ENCODE results near the gene FAM98C.
"Not testable (repeated sequence)": the region's sequence is repeated elsewhere in the genome, so short reads cannot be mapped to it uniquely, and the experiment has no call there.

FAM98C gene

DNA sequence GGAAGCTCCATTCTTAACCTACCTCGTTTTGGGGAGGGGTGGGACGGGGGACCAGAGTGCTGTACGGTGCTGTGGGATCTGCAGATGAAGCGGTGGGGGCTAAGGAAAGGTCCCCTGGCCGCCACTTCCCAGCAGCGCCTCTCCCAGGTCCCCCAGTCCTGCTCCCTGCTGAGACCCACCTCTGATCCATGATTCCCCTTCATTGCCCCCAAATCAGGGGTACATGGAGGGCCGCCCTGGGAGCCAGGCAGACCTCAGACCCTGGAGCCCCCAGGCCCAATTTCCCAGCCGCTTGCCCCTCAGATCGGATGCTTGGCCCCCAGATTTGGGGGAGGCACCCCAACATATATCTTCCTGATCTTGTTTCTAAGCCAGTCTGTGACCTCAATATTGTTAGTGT, 3.8 kb upstream of the FAM98C start:
- DNase-seq = no peak

DNA sequence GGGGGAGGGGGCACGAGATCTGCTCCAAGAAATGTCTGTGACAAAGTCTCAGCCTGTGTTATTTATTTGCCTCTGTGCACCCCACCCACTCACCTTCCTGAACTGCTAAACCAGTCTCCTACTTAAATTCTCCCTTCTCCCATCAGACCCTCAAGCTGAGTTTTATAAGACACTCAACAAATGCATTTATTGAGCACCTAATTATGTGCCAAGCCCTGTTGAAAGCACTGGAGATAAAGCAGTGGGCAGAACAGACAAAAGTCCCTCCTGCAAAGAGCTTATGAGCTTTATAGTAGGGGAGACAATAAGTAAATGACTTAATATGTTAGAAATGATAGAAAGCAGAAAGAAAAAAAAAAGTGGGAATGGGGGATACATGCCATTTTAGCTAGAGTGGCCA, 3.4 kb upstream of the FAM98C start:
- DNase-seq = no peak

DNA sequence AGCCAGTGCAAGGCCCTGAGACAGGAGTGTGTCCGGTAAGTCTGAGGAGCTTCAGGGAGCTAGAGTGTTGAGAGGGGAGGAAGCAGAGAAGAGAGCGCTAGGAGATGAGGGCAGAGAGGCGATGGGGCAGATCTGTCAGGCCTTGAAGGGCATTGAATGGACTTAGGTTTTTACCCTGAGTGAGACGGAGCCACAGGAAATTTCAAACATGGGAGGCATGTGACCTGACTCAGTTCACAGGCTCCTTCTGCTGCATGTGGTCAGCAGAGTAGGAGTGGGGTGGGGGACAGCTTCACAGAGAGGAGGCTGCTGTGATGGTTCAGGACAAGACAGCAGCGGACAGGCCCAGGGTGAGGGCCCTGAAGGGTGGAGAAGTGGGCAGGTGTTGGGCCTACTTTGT, 2.5 kb upstream of the FAM98C start:
- DNase-seq = no peak

GRCh38 chr19:38401148-38401547, 1.7 kb upstream of the FAM98C start:
- DNase-seq = no peak

- DNase-seq = no peak
Observed at GRCh38 chr19:38402623-38402966, 298 bp upstream of the FAM98C start.

DNA sequence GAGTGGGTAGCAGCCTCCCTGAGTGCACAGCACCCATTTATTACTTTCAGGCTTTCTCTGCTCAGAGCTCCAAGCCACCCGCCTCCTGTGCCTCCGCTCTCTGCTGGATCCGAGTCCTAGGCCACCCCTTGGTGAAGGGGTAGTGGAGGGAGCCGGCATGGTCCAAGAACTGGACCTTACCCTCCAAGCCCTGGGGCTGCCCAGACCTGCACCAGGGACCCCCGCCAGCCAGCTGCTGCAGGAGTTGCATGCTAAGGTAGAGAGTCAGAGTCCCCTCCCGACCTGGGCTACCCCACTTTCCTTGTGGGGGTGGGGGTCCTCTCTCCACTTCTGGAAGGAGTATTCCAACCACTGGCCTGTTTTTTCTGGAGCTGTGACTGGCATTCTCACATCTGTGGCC, 2.0 kb downstream of the FAM98C start:
- DNase-seq = no peak

DNA sequence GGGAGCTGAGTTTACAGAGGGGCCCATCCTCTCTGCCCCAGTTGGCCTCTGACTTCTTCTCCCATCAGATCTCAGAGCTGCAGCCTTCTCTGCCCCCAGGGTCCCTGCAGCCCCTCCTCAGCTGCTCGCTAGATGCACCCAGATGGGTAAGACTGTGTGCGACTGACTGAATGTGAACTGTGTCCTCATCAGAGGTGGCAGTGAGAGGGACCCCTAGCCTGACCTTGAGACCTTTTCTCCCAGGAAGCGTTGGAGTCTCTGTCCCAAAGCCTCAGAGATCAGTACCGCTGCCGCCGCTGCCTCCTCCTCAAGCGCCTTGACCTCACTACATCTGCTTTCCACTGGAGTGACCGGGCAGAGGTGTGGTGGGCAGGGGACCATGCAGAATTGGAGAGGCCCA, 2.4 kb downstream of the FAM98C start:
- no peak for DNase-seq

- peak; percentile 57 for DNase-seq
Observed at GRCh38 chr19:38409631-38410133, 6.8 kb downstream of the FAM98C start.

DNA sequence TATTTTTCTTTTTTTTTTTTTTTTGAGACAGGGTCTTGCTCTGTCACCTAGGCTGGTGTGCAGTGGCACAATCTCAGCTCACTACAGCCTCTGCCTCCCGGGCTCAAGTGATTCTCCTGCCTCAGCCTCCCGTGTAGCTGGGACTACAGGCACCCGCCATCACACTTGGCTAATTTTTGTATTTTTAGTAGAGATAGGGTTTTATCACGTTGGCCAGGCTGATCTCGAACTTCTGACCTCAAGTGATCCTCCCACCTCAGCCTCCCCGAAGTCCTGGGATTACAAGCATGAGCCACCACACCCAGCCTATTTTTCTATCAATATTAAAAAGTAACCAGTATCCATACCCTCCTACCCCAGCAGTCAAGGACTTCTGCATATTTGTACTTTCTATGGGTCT, 7.5 kb downstream of the FAM98C start:
- not testable (repeated sequence) for DNase-seq

- no peak for DNase-seq
Observed at GRCh38 chr19:38411041-38411712, 8.3 kb downstream of the FAM98C start.

GRCh38 chr19:38411898-38412297, 9.0 kb downstream of the FAM98C start:
- DNase-seq = not testable (repeated sequence)

DNA sequence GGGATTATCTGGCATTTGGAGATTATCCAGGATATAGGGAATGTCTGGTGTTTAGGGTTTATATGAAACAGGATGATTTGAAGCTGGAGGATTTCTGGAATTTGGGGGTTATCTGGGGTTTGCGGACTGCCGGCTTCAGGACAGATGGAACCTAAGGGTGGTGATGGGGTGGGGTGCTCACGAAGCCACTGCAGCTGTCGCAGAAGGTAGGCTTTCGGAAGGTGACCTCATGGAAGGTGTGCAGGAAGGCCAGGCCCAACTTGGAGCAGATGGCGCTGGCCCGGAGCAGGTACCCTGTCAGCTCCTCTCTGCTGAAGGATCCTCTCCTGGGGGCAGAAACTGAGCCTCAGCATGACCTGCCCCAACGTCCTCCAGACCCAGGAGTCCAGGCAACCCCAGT, 9.6 kb downstream of the FAM98C start:
- DNase-seq = no peak

GRCh38 chr19:38412961-38413360, 10.1 kb downstream of the FAM98C start:
- DNase-seq = no peak

GRCh38 chr19:38413416-38413815, 10.5 kb downstream of the FAM98C start:
- no peak for DNase-seq

GRCh38 chr19:38417146-38417543, 14.3 kb downstream of the FAM98C start:
- DNase-seq = no peak

DNA sequence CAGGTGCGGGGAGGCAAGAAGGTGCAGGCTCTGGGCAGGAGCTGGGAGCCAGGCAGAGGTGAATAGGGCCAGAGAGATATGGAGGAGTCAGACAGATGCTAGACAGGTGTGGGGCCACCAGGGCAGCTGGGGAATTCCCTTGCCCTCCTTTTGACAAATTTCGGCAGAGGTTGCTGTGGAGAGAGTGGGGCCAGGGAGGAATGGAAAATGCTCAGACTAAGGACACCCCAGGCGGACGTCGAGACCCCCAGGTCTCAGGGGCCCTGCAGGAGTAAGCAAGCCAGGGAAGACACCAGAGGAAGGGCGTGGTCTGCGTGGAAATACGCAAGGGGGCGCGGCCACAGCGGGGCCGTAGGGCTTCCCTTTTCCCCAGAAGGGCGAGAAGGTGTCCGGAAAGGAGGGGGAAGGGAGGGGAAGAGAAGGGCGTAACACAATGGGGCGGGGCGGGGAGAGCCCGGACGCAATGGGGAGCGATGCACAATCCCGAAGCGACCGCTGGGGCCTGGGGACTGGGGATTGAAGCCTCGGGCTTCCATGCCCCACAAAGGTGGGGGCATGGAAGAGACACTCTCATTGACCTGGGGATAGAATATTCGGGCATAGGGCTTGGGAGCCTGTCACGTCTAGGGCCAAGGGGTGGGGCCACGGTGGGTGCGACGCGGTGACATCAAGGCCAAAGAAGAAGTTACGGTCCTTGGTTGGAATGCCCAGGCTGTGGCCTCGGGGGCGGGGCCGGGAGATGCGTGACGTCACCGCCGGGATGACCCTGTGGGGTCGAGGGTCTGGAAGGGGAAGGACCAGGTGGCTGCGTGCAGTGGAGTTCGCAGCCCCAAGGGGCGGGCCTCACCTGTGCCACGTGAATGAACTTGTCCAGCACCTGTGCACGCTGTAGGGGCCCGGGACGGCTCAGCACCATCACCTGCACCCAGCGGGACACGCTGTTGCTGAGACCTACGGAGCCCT, 14.9 kb downstream of the FAM98C start:
- no peak for DNase-seq

DNA sequence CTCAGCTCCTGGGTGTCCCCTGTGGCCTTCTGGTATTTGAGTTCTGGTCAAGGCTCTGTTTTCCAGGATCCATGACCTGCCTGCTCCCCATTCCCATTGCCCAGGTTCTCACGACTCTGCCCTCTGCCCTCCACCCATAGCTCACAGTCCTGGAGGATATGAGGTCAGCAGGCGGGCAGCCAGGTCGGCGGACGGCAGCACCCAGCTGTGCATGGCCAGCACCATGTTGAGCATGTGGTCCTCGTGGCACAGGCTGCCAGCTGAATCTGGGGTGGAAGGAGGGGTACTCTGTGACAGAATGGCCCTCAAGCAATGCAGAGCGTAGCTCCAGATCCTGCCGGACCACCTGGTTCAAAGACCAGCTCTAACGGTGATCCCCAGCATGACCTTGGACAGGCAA, 18.0 kb downstream of the FAM98C start:
- no peak for DNase-seq

- DNase-seq = no peak
Observed at GRCh38 chr19:38421856-38422255, 19.0 kb downstream of the FAM98C start.

DNA sequence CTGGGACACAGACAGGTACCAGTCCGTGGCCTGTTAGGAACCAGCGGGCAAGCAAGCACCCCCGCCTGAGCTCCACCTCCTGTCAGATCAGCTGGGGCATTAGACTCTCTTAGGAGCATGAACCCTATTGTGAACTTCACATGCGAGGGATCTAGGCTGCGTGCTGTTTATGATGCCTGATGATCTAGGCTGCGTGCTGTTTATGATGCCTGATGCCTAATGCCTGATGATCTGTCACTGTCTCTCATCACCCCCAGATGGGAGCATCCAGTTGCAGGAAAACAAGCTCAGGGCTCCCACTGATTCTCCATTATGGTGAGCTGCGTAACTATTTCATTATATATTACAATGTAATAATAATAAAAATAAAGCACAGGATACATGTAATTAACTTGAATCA, 19.5 kb downstream of the FAM98C start:
- DNase-seq = no peak

- DNase-seq = no peak
Observed at GRCh38 chr19:38424272-38424671, 21.4 kb downstream of the FAM98C start.

DNA sequence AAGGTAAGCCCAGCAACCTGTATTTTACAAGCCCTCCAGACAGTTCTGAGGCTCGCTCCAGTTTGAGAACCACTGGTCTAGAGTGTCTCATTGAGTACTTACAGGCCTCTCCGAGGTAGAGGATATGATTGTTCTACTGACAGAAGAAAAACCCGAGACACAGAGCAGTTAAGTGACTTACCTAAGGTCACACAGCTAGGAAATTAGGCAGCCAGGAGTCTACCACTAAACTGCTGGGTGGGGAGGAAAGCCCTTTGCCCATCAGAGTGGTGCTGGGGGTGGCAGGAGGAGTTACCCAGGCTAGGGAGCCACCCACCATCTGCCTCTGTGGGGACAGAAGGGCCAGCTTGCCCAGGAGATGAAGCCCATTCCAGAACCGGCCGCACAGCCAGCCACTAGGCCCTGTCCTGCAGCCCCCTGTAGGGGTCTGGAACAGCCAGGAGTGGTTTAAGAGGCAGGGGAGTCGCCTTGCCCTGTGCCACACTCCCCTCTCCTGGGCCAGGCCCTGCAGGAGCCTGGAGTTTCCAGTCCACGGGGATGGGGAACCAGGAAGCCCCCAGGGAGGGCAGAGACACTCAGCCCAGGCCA, 22.4 kb downstream of the FAM98C start:
- DNase-seq = no peak

- no peak for DNase-seq
Observed at GRCh38 chr19:38425810-38426466, 23.0 kb downstream of the FAM98C start, which contains the start of gene RASGRP4. RASGRP4 (minus strand) TSS chr19:38426219; CDS start chr19:38426091, 128 bp downstream.

All from fibroblast of skin of scalp (primary cell).